GM12865 (cell line): ENCODE data around the gene PLAC1.

Experiments
- DNase-seq: peaks from one replicate; pipeline ENCODE4 v3.0.0; 2010; ENCODE audit warnings: low read depth
- H3K4me3 ChIP-seq: 2 replicates; pipeline ENCODE4 v1.5.1; 2011; ENCODE audit warnings: mild to moderate bottlenecking, low read depth, low read length, control low read depth
- CTCF ChIP-seq: IDR thresholded peaks from 2 replicates; pipeline ENCODE4 v1.5.1; 2011; ENCODE audit warnings: low read length, control low read depth, low read depth, inconsistent platforms; ENCODE audit not compliant: insufficient read depth; ENCODE audit errors: missing control alignments

The PLAC1 gene

GRCh38 chrX:134672101-134672500 lies 13.8 kb upstream of the PLAC1 start:
- TF ChIP-seq CTCF, result no peak
- no peak for DNase-seq
- H3K4me3 ChIP-seq, result no peak overlapping the region

GRCh38 chrX:134671294-134671693 lies 13.0 kb upstream of the PLAC1 start:
- no peak for DNase-seq
- no peak for TF ChIP-seq CTCF
- H3K4me3 ChIP-seq, result no peak overlapping the region

- no peak for DNase-seq
- no peak overlapping the region for H3K4me3 ChIP-seq
- no peak for TF ChIP-seq CTCF
Observed at GRCh38 chrX:134670134-134670924, 12.1 kb upstream of the PLAC1 start.

- TF ChIP-seq CTCF, result no peak
- no peak for DNase-seq
- H3K4me3 ChIP-seq, result no peak overlapping the region
Observed at GRCh38 chrX:134669378-134670098, 11.3 kb upstream of the PLAC1 start.

- H3K4me3 ChIP-seq, result no peak overlapping the region
- TF ChIP-seq CTCF, result no peak
- no peak for DNase-seq
Observed at GRCh38 chrX:134664202-134664601, 5.9 kb upstream of the PLAC1 start.

- no peak overlapping the region for H3K4me3 ChIP-seq
- TF ChIP-seq CTCF, result no peak
- DNase-seq, result no peak
Observed at GRCh38 chrX:134661295-134661694, 3.0 kb upstream of the PLAC1 start.

- no peak for TF ChIP-seq CTCF
- DNase-seq, result no peak
Observed at GRCh38 chrX:134660627-134661026, 2.4 kb upstream of the PLAC1 start.

More at GRCh38 chrX:134660627-134661026, 2.4 kb upstream of the PLAC1 start:
- no peak overlapping the region for H3K4me3 ChIP-seq
